ENCODE data around the gene TMEM187.

TMEM187 gene

GRCh38 chrX:154006947-154007346, 34.4 kb downstream of the TMEM187 start:
- no peak for DNase-seq

DNA sequence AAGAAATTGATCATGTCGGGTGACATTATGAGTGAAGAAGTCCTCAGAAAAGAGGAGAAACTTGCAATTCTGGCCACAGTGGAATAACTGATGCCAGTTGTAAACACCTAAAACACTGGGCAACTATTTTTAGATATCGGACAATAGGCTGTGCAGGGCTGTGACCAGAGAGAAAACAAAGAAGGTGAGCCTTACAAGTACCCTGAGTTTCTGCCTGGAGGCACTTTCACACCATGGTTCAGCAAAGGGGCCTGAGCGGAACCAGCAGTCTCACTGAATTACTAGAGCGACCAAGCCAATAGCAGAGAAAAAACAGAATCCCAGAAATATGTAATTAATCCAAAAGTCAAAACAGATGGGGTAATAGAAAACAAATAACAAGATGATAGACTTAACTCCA, 36.0 kb downstream of the TMEM187 start:
- DNase-seq = no peak

DNA sequence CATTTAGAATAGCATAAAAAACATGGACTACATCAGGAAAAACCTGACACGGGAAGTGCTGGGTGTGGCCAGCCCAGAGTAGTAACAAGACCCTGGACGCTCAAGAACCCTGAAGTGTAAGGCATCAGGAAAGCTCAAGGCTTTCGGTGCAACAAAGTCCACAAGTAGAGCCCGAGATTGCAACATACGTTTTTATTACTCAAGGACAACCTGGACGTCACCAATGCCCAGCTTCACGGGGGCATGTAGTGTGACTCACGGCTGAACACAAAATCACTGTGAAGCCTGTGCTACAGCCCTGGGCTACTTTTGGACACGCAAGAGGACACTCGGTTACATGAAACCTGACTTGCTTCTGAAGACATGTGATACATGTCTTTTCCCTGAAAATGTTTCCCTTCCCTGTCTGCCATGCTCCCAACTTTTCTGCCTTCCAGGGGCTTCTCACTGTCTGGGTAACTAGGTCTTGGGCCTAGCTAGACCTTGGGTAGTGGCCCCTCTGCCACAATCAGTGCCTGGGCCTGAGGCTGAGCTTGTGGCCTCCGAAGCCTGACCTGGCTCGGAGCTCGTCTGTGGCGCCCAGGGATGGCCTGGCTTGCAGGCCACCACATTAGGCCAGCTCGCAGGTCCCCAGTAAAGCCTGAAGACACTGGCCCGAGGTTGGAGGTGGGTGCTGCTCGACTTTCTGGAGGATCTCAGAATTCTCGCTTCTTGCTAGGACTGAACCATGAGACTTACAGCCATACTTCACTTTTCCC, 38.0 kb downstream of the TMEM187 start:
- DNase-seq = no peak

DNA sequence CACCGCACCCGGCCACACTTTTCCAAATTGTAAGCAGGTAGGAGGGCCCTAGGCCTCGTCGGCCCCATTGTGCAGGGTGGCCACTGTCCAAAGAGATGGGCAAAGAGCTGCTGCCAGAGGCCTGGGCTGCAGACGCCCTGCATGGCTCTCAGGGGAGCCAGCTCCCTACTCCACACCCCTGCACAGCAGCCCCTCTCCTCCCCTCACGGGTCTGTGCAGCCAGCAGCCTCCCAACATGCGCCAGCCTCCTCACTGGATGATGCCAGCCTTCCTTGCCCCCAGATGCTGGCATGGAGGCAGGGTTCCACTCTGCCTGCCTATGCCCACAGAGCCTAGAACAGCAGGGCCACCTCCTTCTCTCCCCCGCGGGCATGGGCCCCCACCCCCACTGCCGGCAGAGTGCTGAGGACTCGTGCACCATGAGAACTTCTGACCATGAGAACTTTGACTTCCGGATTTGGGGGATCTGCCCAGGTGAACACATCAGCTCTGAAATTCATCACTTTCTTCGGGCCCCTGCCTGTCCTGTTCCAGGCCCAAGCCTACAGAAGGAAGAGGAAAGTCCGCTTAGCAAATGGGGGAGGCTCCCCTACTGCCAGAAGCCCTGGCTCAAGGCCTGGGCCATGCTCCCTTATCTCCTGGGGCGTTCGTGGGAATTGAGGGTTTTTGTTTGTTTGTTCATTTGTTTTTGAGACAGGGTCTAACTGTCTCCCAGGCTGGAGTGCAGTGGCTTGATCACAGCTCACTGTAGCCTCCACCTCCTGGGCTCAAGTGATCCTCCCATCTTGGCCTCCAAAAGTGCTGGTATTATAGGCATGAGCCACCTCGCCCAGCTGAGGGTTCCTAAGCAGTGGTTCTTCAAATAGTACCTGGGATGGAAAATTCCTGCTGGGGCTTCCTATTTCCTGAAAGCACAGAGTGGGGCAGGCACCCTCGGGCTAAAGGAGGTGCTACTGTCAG, 39.1 kb downstream of the TMEM187 start:
- DNase-seq = no peak

GRCh38 chrX:154012336-154012991, 39.9 kb downstream of the TMEM187 start:
- no peak for DNase-seq

GRCh38 chrX:154013001-154013421, 40.5 kb downstream of the TMEM187 start:
- no peak for DNase-seq

DNA sequence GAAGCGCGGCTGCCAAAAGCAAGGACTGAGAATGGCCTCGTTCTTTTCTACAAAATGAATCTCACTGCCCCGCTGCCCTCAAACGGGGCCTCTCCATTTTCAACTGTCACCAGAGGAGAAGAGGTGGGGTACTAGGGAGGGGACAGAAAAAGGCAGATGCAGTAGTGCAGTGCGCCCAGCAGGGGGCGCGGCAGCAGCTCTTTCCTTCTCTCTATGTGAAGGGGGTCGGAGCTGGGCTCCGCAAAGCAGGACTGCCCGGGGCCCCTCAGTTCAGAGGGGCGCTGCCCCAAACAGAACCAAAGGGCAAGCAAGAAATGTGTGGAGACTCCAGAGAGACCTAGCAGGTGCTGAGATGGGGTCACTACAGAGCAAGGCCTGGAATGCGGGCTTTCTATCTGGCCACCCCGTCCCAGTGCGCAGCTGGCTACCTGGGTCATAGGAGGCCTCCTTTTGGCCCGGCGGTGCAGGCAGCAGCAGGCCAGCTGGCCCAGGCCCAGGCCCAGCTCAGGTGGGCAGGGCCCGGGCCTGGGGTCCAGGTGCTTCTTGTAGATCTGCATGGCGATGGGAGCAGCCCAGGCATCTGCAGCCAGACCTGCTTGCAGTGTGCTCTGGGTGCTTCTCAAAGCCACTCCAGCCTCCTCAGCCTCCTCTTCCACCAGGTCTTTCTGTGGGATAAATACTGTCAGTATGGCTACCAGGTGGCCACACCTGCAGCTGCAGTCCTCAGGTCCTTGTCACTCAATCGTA, 41.2 kb downstream of the TMEM187 start:
- no peak for DNase-seq

GRCh38 chrX:154014429-154015380, 42.2 kb downstream of the TMEM187 start:
- DNase-seq = no peak

- DNase-seq = no peak
Observed at GRCh38 chrX:154015581-154016264, 43.2 kb downstream of the TMEM187 start.

DNA sequence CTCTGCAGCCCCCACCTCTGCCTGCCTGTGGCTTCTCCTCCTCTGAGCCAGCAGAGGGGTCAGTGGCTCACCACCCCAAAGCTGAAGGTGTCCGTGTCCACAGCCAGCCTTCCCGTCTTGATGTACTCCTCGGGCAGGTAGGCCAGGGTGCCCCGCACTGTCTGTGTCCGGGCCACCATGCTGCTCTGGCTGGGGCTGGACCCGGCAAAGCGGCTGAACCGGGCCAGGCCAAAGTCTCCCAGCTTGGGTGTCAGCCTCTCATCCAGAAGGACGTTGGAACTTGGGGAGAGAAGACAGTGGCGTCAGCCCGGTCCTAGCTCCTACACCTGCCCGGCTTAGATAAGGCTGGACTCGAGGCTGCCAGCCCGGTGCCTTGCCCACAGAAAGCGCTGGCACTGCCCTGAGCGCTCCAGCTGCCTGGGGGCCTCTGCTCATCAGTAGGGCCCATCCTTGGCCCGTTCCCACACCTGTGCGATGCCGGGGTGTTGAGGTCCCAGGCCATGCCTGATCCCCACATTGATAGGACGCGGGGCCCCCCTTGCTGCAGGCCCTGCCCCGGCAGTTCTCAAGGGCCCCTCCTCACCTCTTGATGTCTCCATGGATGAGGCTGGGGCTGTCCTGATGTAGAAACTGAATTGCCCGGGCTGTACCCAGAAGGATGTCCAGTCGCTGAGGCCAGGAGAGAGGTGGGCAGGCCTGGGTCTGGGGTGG, 44.0 kb downstream of the TMEM187 start:
- DNase-seq = no peak

- no peak for DNase-seq
Observed at GRCh38 chrX:154017766-154018517, 45.4 kb downstream of the TMEM187 start.

DNA sequence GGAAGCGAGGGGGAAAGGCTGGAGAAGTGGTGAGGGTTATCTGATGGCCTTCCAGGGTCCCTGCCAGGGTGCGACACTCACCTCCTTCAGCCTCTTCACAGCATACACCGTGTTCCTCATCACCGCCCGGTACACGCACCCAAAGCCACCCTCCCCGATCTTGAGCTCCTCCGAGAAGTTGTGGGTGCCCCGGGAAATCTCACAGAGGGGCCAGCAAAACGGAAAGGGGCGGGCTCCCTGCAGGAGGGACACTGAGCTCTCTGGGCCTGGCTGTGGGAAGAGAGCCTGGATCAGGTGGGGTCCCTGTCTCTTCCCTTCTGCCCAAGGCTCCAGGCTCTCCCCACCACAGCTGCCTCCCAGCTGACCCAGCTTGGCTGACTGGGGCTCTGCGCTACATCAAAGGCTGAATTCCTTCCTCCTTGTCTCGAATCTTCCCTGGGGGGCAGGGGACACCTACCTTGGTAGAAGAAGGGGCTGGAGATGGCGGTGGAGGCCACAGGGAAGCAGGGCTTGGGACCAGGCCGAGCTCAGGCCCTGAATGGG, 46.0 kb downstream of the TMEM187 start:
- no peak for DNase-seq

- DNase-seq = no peak
Observed at GRCh38 chrX:154019061-154019621, 46.6 kb downstream of the TMEM187 start.

- no peak for DNase-seq
Observed at GRCh38 chrX:154019633-154020528, 47.3 kb downstream of the TMEM187 start, which contains the start of gene IRAK1. Gene IRAK1, minus strand, starts transcription at chrX:154019902. Its CDS starts 90 bp downstream, at chrX:154019812.

DNA sequence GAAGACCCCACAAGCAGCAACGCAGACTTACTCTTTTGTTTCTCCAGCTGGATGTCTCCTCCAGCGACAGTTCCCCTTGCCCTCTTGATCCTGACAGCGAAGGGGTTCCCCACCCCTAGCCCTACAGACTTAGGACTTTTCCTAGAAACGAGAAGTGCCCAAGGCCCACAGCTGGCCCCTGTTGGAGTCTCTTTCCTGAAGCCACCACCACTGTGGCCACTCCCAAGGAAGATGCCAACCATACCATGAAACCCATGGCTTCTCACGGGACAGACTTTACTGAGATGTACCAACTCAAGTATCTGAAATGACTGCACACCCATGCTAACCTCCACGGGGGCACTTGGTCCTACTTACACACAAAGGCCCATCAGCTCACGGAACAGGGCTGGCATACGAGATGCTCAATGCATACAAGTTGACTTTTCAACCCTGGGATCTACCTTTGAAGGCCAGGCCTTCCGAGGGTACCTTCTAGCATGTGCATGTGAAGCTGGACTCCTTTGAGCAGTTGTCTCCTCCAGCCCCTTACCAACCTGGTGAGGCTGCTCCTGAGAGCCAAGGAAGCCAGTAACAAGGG, 48.1 kb downstream of the TMEM187 start:
- DNase-seq = no peak

- no peak for DNase-seq
Observed at GRCh38 chrX:154021131-154021611, 48.6 kb downstream of the TMEM187 start.

GRCh38 chrX:154022108-154022507, 49.6 kb downstream of the TMEM187 start:
- no peak for DNase-seq
